Activated CD8-positive, alpha-beta memory T cell treated with anti-CD3 and anti-CD28 coated beads, Interleukin-2, amount 50 U/mL, for 48 hours (primary cell): ENCODE data around the gene TTC9B.
"Not testable (repeated sequence)": the region's sequence is repeated elsewhere in the genome, so short reads cannot be mapped to it uniquely, and the experiment has no call there.

ENCODE experiments used
- DNase-seq: peaks from one replicate; pipeline ENCODE4 v3.0.0-alpha.2; 2020

TTC9B gene

GRCh38 chr19:40231544-40232424 lies 13.6 kb upstream of the TTC9B start:
- DNase-seq: no peak

DNA sequence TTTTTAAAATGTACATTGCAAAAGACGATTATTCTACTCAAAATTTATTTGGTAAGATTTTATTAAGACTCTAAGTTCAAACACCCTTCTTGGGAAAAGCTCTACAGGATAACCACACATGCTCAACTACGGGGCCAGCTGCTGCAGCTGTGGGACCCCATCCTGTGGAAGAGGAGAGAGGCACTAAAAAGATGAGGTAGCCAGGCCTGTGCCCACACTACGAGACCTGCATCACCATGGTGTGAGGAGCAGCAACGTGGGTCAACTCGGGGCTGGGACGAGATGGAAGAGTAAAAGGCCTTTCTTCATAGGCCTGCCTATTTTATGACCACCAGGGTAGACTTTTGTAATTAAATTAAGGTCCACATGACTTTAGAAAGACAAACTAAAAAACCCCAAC lies 12.9 kb upstream of the TTC9B start:
- no peak for DNase-seq

DNA sequence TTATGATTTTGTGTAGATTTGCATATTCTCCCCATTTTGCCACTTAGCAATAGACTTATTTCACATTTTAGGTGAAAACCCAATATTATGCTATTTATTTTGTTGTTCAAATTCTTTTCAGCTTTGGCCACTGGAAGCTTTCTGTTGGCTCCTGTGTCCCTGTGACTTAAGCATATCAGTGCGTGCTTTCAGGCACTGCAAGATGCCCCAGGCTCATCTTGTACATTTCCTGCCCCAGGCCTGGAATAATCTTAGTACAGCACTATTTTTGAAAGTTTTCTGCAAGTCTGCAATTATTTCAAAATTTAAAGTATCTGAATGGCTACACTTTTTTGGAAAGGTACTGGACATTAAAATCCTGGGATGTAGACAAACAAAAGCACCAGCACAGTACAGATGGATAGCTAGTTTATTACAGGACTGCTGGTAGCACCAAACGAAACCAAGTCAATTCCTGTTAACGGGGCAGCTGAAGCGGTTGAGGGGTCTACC lies 11.8 kb upstream of the TTC9B start:
- no peak for DNase-seq

DNA sequence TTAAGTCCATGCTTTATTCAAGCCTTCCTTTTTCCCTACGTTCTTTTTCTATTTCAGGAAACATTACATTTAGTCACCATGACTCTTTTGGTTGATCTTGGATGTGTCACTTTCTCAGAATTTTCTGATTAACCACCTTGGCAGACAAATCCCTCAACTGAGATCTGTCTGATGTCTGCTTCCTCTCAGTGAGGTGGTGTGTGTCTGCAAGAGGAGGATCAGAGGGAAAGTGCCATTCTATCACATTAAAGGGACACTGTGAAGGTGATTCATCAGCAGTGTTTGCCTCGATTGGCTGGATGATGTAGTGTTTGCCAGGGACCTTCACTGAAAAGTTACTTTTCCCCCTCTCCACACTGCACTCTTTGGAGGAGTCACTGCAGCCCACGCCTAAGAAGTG lies 11.3 kb upstream of the TTC9B start:
- DNase-seq: no peak

DNA sequence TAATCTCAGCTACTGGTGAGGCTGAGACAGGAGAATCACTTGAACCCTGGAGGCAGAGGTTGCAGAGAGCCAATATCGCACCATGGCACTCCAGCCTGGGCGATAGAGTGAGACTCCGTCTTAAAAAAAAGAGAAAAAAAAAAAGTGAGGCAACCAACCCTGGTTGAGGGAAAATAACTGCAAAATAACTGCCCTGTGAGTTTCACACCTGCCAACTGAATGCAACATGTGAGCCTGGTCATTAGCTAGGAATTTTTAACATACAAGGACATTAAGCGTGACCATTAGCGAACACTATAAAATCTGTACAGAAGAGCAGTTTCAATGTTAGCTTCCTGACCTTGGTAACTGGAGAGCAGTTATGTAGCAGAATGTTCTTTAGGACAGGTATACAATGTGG lies 10.7 kb upstream of the TTC9B start:
- no peak for DNase-seq

- no peak for DNase-seq
These were observed 10.2 kb upstream of the TTC9B start for GRCh38 chr19:40228346-40228745.

GRCh38 chr19:40225440-40226305 lies 7.5 kb upstream of the TTC9B start:
- no peak for DNase-seq

DNA sequence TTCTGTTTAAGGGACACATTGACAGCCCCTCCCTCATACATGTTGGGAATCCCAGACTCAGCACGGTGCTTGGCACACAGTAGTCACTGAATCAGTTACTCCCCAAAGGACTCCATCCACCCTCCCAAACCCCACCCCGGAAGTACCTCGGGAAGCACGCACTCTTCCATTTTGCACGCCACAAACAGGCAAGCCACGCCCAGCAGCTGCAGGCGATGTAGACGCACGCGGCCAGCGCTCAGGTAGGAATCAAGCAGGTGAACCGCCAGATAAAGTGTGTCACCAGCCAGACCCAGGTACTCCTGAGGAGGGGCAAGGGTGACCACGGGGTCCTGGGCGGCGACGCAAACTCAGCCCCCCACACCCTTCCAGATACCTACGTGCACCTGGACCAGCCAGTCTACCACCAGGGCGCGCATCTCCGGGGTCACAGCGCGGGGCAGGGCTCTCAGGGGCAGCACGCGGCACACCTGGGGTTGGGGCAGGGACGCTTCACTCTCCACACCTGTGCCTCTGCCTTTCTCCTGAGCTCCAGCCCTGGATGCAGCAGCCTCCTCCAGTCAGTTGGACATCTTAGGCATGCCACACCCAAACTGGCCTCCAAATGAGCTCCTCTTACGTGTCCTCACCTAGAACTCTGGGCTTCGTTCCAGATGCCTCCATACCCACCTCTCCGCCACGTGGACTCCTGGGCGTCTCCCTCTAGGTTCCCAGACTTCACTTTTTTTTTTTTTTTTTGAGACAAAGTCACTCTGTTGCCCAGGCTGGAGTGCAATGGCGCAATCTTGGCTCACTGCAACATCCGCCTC lies 6.4 kb upstream of the TTC9B start:
- no peak for DNase-seq

- DNase-seq: no peak
These were observed 5.1 kb upstream of the TTC9B start for GRCh38 chr19:40223135-40223822.

GRCh38 chr19:40221858-40222619 lies 3.9 kb upstream of the TTC9B start:
- peak; percentile 78 for DNase-seq

GRCh38 chr19:40220674-40221073 lies 2.5 kb upstream of the TTC9B start:
- DNase-seq: no peak

DNA sequence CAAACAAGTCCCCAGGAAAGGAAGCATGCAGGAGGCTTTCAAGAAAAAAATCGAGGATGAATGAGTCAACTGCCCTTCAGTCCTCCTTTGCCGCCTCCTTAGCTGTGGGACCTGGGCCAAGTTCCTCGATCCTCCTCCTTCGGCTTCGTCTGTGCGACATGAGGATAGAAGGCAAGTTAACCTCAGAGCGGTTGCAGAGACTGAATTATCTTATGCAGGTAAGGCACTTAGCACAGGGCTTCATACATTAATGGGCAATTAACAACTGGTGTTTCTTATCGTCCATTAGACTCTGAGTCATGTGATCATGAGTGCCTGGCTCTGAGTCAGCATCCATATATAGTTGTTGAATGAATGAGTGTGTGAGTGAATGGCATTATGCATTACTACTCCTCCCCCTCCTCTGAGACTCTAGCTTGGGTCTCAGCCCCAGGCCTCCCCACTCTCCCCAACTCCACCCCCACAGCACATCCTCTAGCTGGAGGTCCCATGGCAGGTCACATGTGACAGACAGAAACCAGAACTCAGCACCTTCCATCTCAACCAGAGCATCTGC lies 1.6 kb upstream of the TTC9B start:
- DNase-seq: no peak

- not testable (repeated sequence) for DNase-seq
These were observed 845 bp upstream of the TTC9B start for GRCh38 chr19:40219029-40219428.

GRCh38 chr19:40217027-40217810 lies 965 bp downstream of the TTC9B start:
- DNase-seq: no peak

DNA sequence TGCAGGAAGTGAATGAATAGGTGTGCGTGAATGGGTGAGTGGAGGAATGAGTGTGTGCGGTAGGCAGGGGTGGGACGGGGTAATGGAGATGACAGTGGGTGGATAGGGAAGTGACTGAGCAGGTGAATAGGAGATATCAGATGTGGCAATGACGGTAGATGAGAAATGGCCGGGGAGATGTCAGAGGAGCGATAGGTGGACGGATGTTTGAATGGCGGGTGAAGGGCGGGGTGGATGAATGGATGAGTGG lies 1.5 kb downstream of the TTC9B start:
- DNase-seq: no peak

GRCh38 chr19:40216013-40216776 lies 2.0 kb downstream of the TTC9B start:
- DNase-seq: no peak

DNA sequence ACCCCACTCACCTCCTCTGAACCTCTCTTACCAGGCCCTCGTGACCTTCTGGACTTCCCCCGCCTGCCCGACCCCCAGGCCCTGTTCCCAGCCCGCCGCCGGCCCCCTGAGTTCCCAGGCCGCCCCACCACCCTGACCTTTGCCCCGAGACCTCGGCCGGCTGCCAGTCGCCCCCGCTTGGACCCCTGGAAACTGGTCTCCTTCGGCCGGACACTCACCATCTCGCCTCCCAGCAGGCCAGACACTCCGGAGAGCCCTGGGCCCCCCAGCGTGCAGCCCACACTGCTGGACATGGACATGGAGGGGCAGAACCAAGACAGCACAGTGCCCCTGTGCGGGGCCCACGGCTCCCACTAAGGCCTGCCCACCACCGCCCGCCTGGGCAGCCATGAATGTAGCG lies 3.2 kb downstream of the TTC9B start:
- no peak for DNase-seq

GRCh38 chr19:40213882-40214570 lies 4.2 kb downstream of the TTC9B start:
- DNase-seq: no peak

DNA sequence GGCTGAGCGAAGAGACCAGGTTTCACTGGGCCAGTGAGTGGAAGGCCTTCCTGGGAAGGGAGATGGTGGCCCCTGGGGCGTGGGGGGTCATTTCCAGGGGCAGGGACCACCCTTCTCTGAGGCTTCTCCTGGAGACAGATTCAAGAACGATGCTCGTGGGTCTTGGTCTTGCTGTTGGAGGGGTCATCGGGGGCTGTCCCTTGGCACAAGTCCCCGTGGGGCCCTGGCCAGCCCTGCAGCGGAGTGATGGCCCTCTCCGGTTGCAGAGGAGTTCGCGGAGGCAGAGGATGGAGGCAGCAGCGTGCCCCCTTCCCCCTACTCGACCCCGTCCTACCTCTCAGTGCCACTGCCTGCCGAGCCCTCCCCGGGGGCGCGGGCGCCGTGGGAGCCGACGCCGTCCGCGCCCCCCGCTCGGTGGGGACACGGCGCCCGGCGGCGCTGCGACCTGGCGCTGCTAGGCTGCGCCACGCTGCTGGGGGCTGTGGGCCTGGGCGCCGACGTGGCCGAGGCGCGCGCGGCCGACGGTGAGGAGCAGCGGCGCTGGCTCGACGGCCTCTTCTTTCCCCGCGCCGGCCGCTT lies 4.8 kb downstream of the TTC9B start:
- no peak for DNase-seq
